ENCODE results near the gene MTFP1. TPM values are rescaled to one million over a fixed set of nuclear protein-coding genes. Genes with fewer than 3 reads are reported as not detected.

MTFP1 gene
- total RNA-seq (10 to 100 TPM; 15.6 to 31.8 TPM), polyA plus RNA-seq (ENCODE audit: insufficient read length in 6 of 6) (10 to 100 TPM in 1 of 6 donors, 1 to 10 TPM in 5; 5.7 to 10.1 (median 7.4) TPM)
- long read RNA-seq, donor 1, transcript MTFP1-201 (4 exons, 1,370 nt): major isoform, 6 of 6 reads
- long read RNA-seq, donor 1, partial matches to known transcripts: 0 of 6 reads
- long read RNA-seq, donor 1, other reads (novel, unspliced or antisense): 0 of 6 reads
- long read RNA-seq, donor 2, transcript MTFP1-201 (4 exons, 1,370 nt): major isoform, 7 of 7 reads
- long read RNA-seq, donor 2, partial matches to known transcripts: 0 of 7 reads
- long read RNA-seq, donor 2, other reads (novel, unspliced or antisense): 0 of 7 reads
- long read RNA-seq, donor 3, transcript MTFP1-201 (4 exons, 1,370 nt): major isoform, 8 of 10 reads
- long read RNA-seq, donor 3, partial matches to known transcripts: 0 of 10 reads
- long read RNA-seq, donor 3, other reads (novel, unspliced or antisense): 0 of 10 reads
- long read RNA-seq, donor 4, transcript MTFP1-201 (4 exons, 1,370 nt): major isoform, 42 of 56 reads
- long read RNA-seq, donor 4, transcript MTFP1-203 (4 exons, 912 nt): minor isoform, 7 of 56 reads
- long read RNA-seq, donor 4, partial matches to known transcripts: 1 of 56 reads
- long read RNA-seq, donor 4, other reads (novel, unspliced or antisense): 3 of 56 reads
- long read RNA-seq, donor 5, partial matches to known transcripts: 0 of 5 reads
- long read RNA-seq, donor 5, other reads (novel, unspliced or antisense): 0 of 5 reads
- long read RNA-seq, donor 6, transcript MTFP1-201 (4 exons, 1,370 nt): major isoform, 6 of 13 reads
- long read RNA-seq, donor 6, partial matches to known transcripts: 6 of 13 reads
- long read RNA-seq, donor 6, other reads (novel, unspliced or antisense): 0 of 13 reads
- long read RNA-seq, donor 7, transcript MTFP1-201 (4 exons, 1,370 nt): major isoform, 5 of 7 reads
- long read RNA-seq, donor 7, partial matches to known transcripts: 0 of 7 reads
- long read RNA-seq, donor 7, other reads (novel, unspliced or antisense): 0 of 7 reads
- long read RNA-seq, donor 8, partial matches to known transcripts: 0 of 3 reads
- long read RNA-seq, donor 8, other reads (novel, unspliced or antisense): 0 of 3 reads
- long read RNA-seq, donor 9: 0 reads
- long read RNA-seq, donor 10, transcript MTFP1-202 (3 exons, 891 nt): minor isoform, 7 of 117 reads
- long read RNA-seq, donor 10, transcript MTFP1-203 (4 exons, 912 nt): minor isoform, 21 of 117 reads
- long read RNA-seq, donor 10, transcript MTFP1-201 (4 exons, 1,370 nt): major isoform, 77 of 117 reads
- long read RNA-seq, donor 10, partial matches to known transcripts: 0 of 117 reads
- long read RNA-seq, donor 10, other reads (novel, unspliced or antisense): 9 of 117 reads
- long read RNA-seq, donor 11, partial matches to known transcripts: 0 of 6 reads
- long read RNA-seq, donor 11, other reads (novel, unspliced or antisense): 0 of 6 reads
- long read RNA-seq, donor 12, partial matches to known transcripts: 0 of 3 reads
- long read RNA-seq, donor 12, other reads (novel, unspliced or antisense): 0 of 3 reads

- Histone ChIP-seq H3K4me3 (peak within 1 kb of the TSS; percentile 61 to 75), H3K36me3 (peaks cover 0 to 17% of the 10 kb centered on the region in 2 donors), H3K27me3 (no peaks in the 10 kb centered on the region), H3K4me1 (peaks cover 34 to 48% of the 10 kb centered on the region in 2 donors), H3K9me3 (no peaks in the 10 kb centered on the region), H3K27ac (peak within 1 kb of the TSS; percentile 95 to 99)
- ATAC-seq (peak; percentile 6), DNase-seq (peak; percentile 67 to 90 (median 75))
- intact Hi-C loops (cut with DNase I): no loop called here
- TF ChIP-seq, protein P1, sequence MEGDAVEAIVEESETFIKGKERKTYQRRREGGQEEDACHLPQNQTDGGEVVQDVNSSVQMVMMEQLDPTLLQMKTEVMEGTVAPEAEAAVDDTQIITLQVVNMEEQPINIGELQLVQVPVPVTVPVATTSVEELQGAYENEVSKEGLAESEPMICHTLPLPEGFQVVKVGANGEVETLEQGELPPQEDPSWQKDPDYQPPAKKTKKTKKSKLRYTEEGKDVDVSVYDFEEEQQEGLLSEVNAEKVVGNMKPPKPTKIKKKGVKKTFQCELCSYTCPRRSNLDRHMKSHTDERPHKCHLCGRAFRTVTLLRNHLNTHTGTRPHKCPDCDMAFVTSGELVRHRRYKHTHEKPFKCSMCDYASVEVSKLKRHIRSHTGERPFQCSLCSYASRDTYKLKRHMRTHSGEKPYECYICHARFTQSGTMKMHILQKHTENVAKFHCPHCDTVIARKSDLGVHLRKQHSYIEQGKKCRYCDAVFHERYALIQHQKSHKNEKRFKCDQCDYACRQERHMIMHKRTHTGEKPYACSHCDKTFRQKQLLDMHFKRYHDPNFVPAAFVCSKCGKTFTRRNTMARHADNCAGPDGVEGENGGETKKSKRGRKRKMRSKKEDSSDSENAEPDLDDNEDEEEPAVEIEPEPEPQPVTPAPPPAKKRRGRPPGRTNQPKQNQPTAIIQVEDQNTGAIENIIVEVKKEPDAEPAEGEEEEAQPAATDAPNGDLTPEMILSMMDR (IDR thresholded peaks at IDR 0.05): no peak
Measured at GRCh38 chr22:30425616-30426387, at the start of gene MTFP1. TSS of gene MTFP1 (plus strand) at chr22:30425768. CDS start at chr22:30425880, 112 bp downstream.

DNA sequence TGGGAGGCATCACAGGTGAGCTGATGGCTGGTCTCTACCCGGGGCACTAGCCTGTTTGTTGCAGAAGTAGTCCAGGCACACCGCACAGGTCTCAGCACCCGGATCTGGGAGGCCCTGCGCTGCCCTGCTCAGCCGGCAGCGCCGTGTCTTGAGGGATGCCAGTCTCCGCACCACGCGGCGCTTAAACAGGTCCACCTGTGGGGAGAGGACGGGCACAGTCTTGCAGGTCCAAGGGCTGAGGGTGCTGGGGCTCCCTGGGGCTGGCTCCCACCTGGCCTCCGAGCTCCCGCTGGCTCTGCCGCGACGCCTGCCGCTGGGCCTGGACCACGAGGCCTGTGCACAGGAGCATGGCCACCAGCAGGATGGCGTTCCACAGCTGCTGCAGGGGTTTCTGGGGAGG is 45.6 kb upstream of the MTFP1 start:
- intact Hi-C loops (cut with DNase I): loop anchor here (10.0 kb wide), 2 partner anchors 95 to 115 kb away; partner anchors contain the start of genes CASTOR1 (in 1 of the 2) and OSM (in 1 of the 2)
- ATAC-seq (no peak), DNase-seq (peak in 1 of 4 donors; percentile 51)
- Histone ChIP-seq H3K4me3 (no peak overlapping the region), H3K9me3 (no peaks in the 10 kb centered on the region), H3K36me3 (peaks cover 0 to 38% of the 10 kb centered on the region in 2 donors), H3K27me3 (no peaks in the 10 kb centered on the region), H3K4me1 (no peaks in the 10 kb centered on the region), H3K27ac (no peak overlapping the region)
- TF ChIP-seq, protein P1 (IDR thresholded peaks at IDR 0.05): no peak

DNA sequence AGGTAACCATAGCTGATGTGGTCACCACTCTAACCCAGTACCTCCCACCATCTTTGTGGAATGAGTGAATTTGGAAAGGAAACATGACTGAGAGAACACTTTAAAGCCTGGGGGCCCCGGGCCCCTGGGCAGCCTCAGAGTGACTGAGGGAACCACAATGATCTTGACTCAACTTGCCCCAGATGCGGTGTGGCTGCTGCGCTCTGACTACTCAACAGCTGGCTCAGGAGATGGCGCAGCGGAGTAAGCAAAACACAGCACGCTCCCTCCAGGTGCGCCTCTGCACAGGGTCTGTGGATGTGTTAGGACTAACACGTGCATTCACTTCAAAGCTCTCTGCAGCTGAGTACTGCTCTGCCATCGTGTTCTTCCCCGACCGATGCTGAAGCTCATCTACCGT is 44.3 kb upstream of the MTFP1 start:
- TF ChIP-seq, protein P1 (IDR thresholded peaks at IDR 0.05): no peak
- Histone ChIP-seq H3K27ac (no peak overlapping the region), H3K4me3 (no peak overlapping the region), H3K27me3 (no peaks in the 10 kb centered on the region), H3K4me1 (peaks cover 1 to 5% of the 10 kb centered on the region in 2 donors), H3K9me3 (no peaks in the 10 kb centered on the region), H3K36me3 (peaks cover 0 to 38% of the 10 kb centered on the region in 2 donors)
- DNase-seq (peak in 1 of 4 donors; percentile 51), ATAC-seq (no peak)
- intact Hi-C loops (cut with DNase I): loop anchor here (10.0 kb wide), 2 partner anchors 96 to 116 kb away; partner anchors contain the start of genes CASTOR1 (in 1 of the 2) and OSM (in 1 of the 2)

DNA sequence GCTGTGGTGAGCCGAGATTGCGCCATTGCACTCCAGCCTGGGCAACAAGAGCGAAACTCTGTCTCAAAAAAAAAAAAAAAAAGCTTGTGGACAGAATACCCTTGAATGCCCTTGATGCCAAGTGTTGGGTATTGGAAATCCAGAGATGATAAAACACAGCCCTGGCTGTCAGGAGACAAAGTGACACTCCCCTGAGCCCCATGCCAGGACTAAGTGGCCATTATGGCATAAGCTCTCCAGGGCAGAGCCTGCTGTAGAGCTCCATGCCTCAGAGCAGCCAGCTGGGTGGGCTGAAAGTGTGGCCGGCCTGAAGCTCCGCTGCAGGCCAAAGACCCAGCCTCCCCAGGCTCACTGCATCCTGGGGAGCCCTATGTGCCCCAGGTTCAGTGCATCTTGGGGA is 43.2 kb upstream of the MTFP1 start:
- Histone ChIP-seq H3K27ac (no peak overlapping the region), H3K9me3 (no peaks in the 10 kb centered on the region), H3K4me1 (peaks cover 5 to 11% of the 10 kb centered on the region in 2 donors), H3K27me3 (no peaks in the 10 kb centered on the region), H3K36me3 (peaks cover 0 to 34% of the 10 kb centered on the region in 2 donors), H3K4me3 (no peak overlapping the region)
- DNase-seq (no peak), ATAC-seq (no peak)
- TF ChIP-seq, protein P1 (IDR thresholded peaks at IDR 0.05): no peak
- intact Hi-C loops (cut with DNase I): loop anchor here (10.0 kb wide), 2 partner anchors 98 to 118 kb away; partner anchors contain the start of genes CASTOR1 (in 1 of the 2) and OSM (in 1 of the 2)

Data from left lung (tissue), 14 donors.